CD4-positive, alpha-beta T cell treated with Interferon gamma for 1 hour (primary cell): ENCODE measurements around the gene TBXA2R.
"Not testable (repeated sequence)": the region's sequence is repeated elsewhere in the genome, so short reads cannot be mapped to it uniquely, and the experiment has no call there.

ENCODE experiments used
- DNase-seq: peaks from one replicate; pipeline ENCODE4 v3.0.0-alpha.2; 2020

The TBXA2R gene

GRCh38 chr19:3606690-3607289, at the start of gene TBXA2R:
Gene TBXA2R (minus strand): TSS chr19:3606875. CDS start chr19:3600634, 6,241 bp downstream.
- peak; percentile 59 for DNase-seq

GRCh38 chr19:3656073-3656746, 49.5 kb upstream of the TBXA2R start:
- no peak for DNase-seq

- peak; percentile 11 for DNase-seq
These were observed 48.9 kb upstream of the TBXA2R start for GRCh38 chr19:3655402-3656072.

GRCh38 chr19:3653865-3654513, 47.3 kb upstream of the TBXA2R start:
- no peak for DNase-seq

- no peak for DNase-seq
These were observed 46.6 kb upstream of the TBXA2R start for GRCh38 chr19:3653081-3653795.

- DNase-seq: no peak
These were observed 45.7 kb upstream of the TBXA2R start for GRCh38 chr19:3652422-3652821.

GRCh38 chr19:3651684-3652083, 45.0 kb upstream of the TBXA2R start:
- DNase-seq: no peak

GRCh38 chr19:3649888-3650287, 43.2 kb upstream of the TBXA2R start:
- DNase-seq: no peak

- no peak for DNase-seq
These were observed 41.6 kb upstream of the TBXA2R start for GRCh38 chr19:3648037-3648905.

GRCh38 chr19:3647102-3647501, 40.4 kb upstream of the TBXA2R start:
- not testable (repeated sequence) for DNase-seq

- no peak for DNase-seq
These were observed 39.8 kb upstream of the TBXA2R start for GRCh38 chr19:3646336-3647092.

GRCh38 chr19:3645726-3646125, 39.1 kb upstream of the TBXA2R start:
- no peak for DNase-seq

GRCh38 chr19:3645067-3645396, 38.4 kb upstream of the TBXA2R start:
- DNase-seq: no peak

- DNase-seq: no peak
These were observed 37.8 kb upstream of the TBXA2R start for GRCh38 chr19:3644351-3645066.

- DNase-seq: no peak
These were observed 37.1 kb upstream of the TBXA2R start for GRCh38 chr19:3643674-3644313.

GRCh38 chr19:3642987-3643673, 36.5 kb upstream of the TBXA2R start:
- DNase-seq: no peak

GRCh38 chr19:3642296-3642695, 35.6 kb upstream of the TBXA2R start:
- no peak for DNase-seq

GRCh38 chr19:3641515-3642269, 35.0 kb upstream of the TBXA2R start:
- DNase-seq: no peak

- no peak for DNase-seq
These were observed 32.8 kb upstream of the TBXA2R start for GRCh38 chr19:3639479-3639878.
